SK-N-SH (cell line): ENCODE measurements around the gene CABP1. TPM values are rescaled to one million over a fixed set of nuclear protein-coding genes. Genes with fewer than 3 reads are reported as not detected.

Source experiments
- CTCF ChIA-PET: fragments of 300-600, 350-600 bp; formaldehyde crosslinking; extraction: SDS; loops from one replicate; lab custom pipeline; 2021; lab: Yijun Ruan, JAX
- POLR2A ChIA-PET: fragments of 350-600 bp; sonication (Branson Sonifier 250); formaldehyde crosslinking; extraction: SDS; loops from one replicate; lab custom pipeline; 2020; ENCODE audit warnings: antibody characterized with exemption, inconsistent platforms; lab: Yijun Ruan, JAX
- DNase-seq: peaks from one replicate; pipeline ENCODE4 v3.0.0; 2012
- H2AFZ ChIP-seq: fragments of 200-600 bp; sonication (generic); 2 replicates; pipeline ENCODE4 v1.8.1; 2016; ENCODE audit warnings: antibody characterized with exemption, mild to moderate bottlenecking, low read depth
- H3F3A ChIP-seq: fragments of 200-600 bp; sonication (generic); replicated peaks from 2 replicates; pipeline ENCODE3; 2016; ENCODE audit warnings: antibody characterized with exemption, mild to moderate bottlenecking; ENCODE audit not compliant: insufficient read depth
- H3K27ac ChIP-seq, 2 experiments: fragments of 200-500 bp in 1 of 2; fragments of 200-600 bp in 1 of 2; sonication (Bioruptor generic) in 1 of 2; sonication (generic), shearing (Covaris generic) in 1 of 2; 2 replicates each; pipeline versions ENCODE4 v1.5.1 to v1.6.1; 2014 to 2016; ENCODE audit warnings: low read depth in 2 of 2, inconsistent platforms in 1 of 2, low read length in 1 of 2, mild to moderate bottlenecking in 1 of 2, mixed read lengths in 1 of 2
- H3K27me3 ChIP-seq: fragments of 200-600 bp; sonication (generic), shearing (Covaris generic); 2 replicates; pipeline ENCODE4 v1.6.1; 2016; ENCODE audit warnings: mixed run types; ENCODE audit not compliant: insufficient read depth
- H3K36me3 ChIP-seq, 2 experiments: fragments of 200-500 bp in 1 of 2; fragments of 200-600 bp in 1 of 2; sonication (Bioruptor generic) in 1 of 2; sonication (generic) in 1 of 2; replicated peaks in 1 of 2; 2 replicates each; pipeline versions ENCODE3 to v1.5.1; 2014 to 2016; ENCODE audit warnings: low read length in 1 of 2, mild to moderate bottlenecking in 1 of 2; ENCODE audit not compliant: insufficient read depth in 2 of 2, control insufficient read depth in 1 of 2
- H3K4me1 ChIP-seq, 2 experiments: fragments of 200-500 bp in 1 of 2; fragments of 200-600 bp in 1 of 2; sonication (Bioruptor generic) in 1 of 2; sonication (generic), shearing (Covaris generic) in 1 of 2; 2 replicates each; pipeline versions ENCODE4 v1.5.1 to v1.6.1; 2014 to 2016; ENCODE audit warnings: low read depth in 1 of 2, low read length in 1 of 2, mixed run types in 1 of 2; ENCODE audit not compliant: insufficient read depth in 2 of 2, control insufficient read depth in 1 of 2
- H3K4me2 ChIP-seq: fragments of 200-600 bp; sonication (generic), shearing (Covaris generic); 2 replicates; pipeline ENCODE4 v1.6.1; 2017; ENCODE audit warnings: mixed run types
- H3K4me3 ChIP-seq, 2 experiments: fragments of 200-500 bp in 1 of 2; fragments of 200-600 bp in 1 of 2; sonication (Bioruptor generic) in 1 of 2; sonication (generic), shearing (Covaris generic) in 1 of 2; 2 replicates each; pipeline versions ENCODE4 v1.5.1 to v1.8.1; 2014 to 2016; ENCODE audit warnings: low read depth in 2 of 2, inconsistent platforms in 1 of 2, low read length in 1 of 2, mild to moderate bottlenecking in 1 of 2, mixed read lengths in 1 of 2, moderate library complexity in 1 of 2
- H3K79me2 ChIP-seq: fragments of 200-600 bp; sonication (generic); 2 replicates; pipeline ENCODE4 v1.8.1; 2017; ENCODE audit warnings: mild to moderate bottlenecking; ENCODE audit not compliant: insufficient read depth
- H3K9ac ChIP-seq: fragments of 200-600 bp; sonication (generic); 2 replicates; pipeline ENCODE4 v1.6.1; 2017; ENCODE audit warnings: mixed run types
- H3K9me2 ChIP-seq: fragments of 200-600 bp; sonication (generic); 2 replicates; pipeline ENCODE4 v1.6.1; 2017; ENCODE audit warnings: mixed run types
- H3K9me3 ChIP-seq: fragments of 200-600 bp; sonication (generic); 2 replicates; pipeline ENCODE4 v1.6.1; 2017; ENCODE audit warnings: mixed run types, mild to moderate bottlenecking, moderate library complexity
- H4K20me1 ChIP-seq: fragments of 200-600 bp; sonication (generic); 2 replicates; pipeline ENCODE4 v1.6.1; 2017; ENCODE audit warnings: mild to moderate bottlenecking, mixed run types; ENCODE audit not compliant: insufficient read depth
- CHD2 ChIP-seq: fragments of 150-350 bp; IDR thresholded peaks from 2 replicates; pipeline ENCODE4 v1.6.1; 2018; ENCODE audit warnings: low read length; ENCODE audit not compliant: partially characterized antibody
- CTCF ChIP-seq: fragments of 200-600 bp; sonication (generic); IDR thresholded peaks from 2 replicates; pipeline ENCODE4 v1.6.1; 2017; ENCODE audit warnings: antibody characterized with exemption, mild to moderate bottlenecking, moderate library complexity
- FOXJ3 ChIP-seq: sonication (generic); formaldehyde crosslinking; IDR thresholded peaks from 2 replicates; pipeline ENCODE4 v1.5.1; 2020; ENCODE audit warnings: mild to moderate bottlenecking, missing genetic modification reagents
- FOXM1 ChIP-seq: IDR thresholded peaks from 2 replicates; pipeline ENCODE4 v1.4.0; 2012; ENCODE audit warnings: low read depth, mild to moderate bottlenecking
- GABPA ChIP-seq: IDR thresholded peaks from 2 replicates; pipeline ENCODE4 v1.4.0; 2012; ENCODE audit warnings: low read depth, mild to moderate bottlenecking
- MXI1 ChIP-seq: IDR thresholded peaks from 2 replicates; pipeline ENCODE4 v1.6.1; 2012; ENCODE audit warnings: mild to moderate bottlenecking, low read depth, low read length, improper control_type of control experiment
- NFIC ChIP-seq: IDR thresholded peaks from 2 replicates; pipeline ENCODE4 v1.4.0; 2012; ENCODE audit warnings: borderline replicate concordance
- NRF1 ChIP-seq: IDR thresholded peaks from 2 replicates; pipeline ENCODE4 v1.6.1; 2012; ENCODE audit warnings: low read depth, mild to moderate bottlenecking, low read length
- PBX3 ChIP-seq: IDR thresholded peaks from 2 replicates; pipeline ENCODE4; 2012
- POLR2AphosphoS5 ChIP-seq: IDR thresholded peaks from 2 replicates; pipeline ENCODE4 v1.6.1; 2012; ENCODE audit warnings: low read depth, low read length
- RAD21 ChIP-seq: IDR thresholded peaks from 2 replicates; pipeline ENCODE4 v1.6.1; 2012; ENCODE audit warnings: mild to moderate bottlenecking, low read length
- RFX5 ChIP-seq: IDR thresholded peaks from 2 replicates; pipeline ENCODE4 v1.6.1; 2012; ENCODE audit warnings: mild to moderate bottlenecking, improper control_type of control experiment, low read length
- RXRA ChIP-seq: IDR thresholded peaks from 2 replicates; pipeline ENCODE4 v1.4.0; 2012; ENCODE audit warnings: low read depth, mild to moderate bottlenecking, borderline replicate concordance
- TAF1 ChIP-seq: IDR thresholded peaks from 2 replicates; pipeline ENCODE4 v1.6.1; 2012; ENCODE audit warnings: low read depth, mild to moderate bottlenecking, low read length, moderate library complexity, borderline replicate concordance
- USF2 ChIP-seq: fragments of 150-350 bp; IDR thresholded peaks from 2 replicates; pipeline ENCODE4 v1.6.1; 2017; ENCODE audit warnings: antibody characterized with exemption, low read length, low read depth, borderline replicate concordance
- ZBTB33 ChIP-seq: IDR thresholded peaks from 2 replicates; pipeline ENCODE4 v1.4.0; 2012; ENCODE audit warnings: low read depth, borderline replicate concordance
- WGBS: methylation state at CpG from one replicate; pipeline ENCODE4 v1.1.6; 2017; ENCODE audit warnings: low lambda C conversion rate; 5-methylcytosine and 5-hydroxymethylcytosine counted together
- polyA plus RNA-seq, 3 experiments: library from polyadenylated mRNA; depleted of rRNA; stranded (reverse); fragments of >200 nt; gene quantifications; 2 replicates each; pipeline ENCODE4 v1.2.3, GENCODE V29; 2012

The CABP1 gene
- polyA plus RNA-seq, 1 of the 3 experiments (the other 2 are of a cell fraction), result 0.08 TPM

GRCh38 chr12:120642826-120643225, 2.4 kb downstream of the CABP1 start (continued):
- TF ChIP-seq ZBTB33 (no peak), FOXJ3 (CRISPR knock-in tag) (no peak), RFX5 (no peak)

GRCh38 chr12:120643574-120643973, 3.1 kb downstream of the CABP1 start:
- ChIA-PET POLR2A (no interaction called here), CTCF (interaction anchor here (1.3 to 6.9 kb wide), 2 partner anchors 16 to 61 kb away, joined by 6 to 94 read pairs; no protein-coding TSS in a partner anchor)
- Histone ChIP-seq H3K4me1 (peaks cover 0 to 6% of the 10 kb centered on the region in 2 experiments; a peak in 1 of 4 replicates), H4K20me1 (peaks cover 5% of the 10 kb centered on the region; the same call in 1 of the 2 replicates), H3K4me3 (no peak overlapping the region), H3K9ac (no peak overlapping the region), H2AFZ (no peak overlapping the region), H3K27me3 (peaks cover 58% of the 10 kb centered on the region), H3K4me2 (no peak overlapping the region), H3K9me2 (no peaks in the 10 kb centered on the region), H3K36me3 (no peaks in the 10 kb centered on the region), H3F3A (peaks cover 4% of the 10 kb centered on the region), H3K79me2 (no peaks in the 10 kb centered on the region), H3K27ac (no peak overlapping the region), H3K9me3 (no peaks in the 10 kb centered on the region)
- 55% methylated on average over 4 of the region's 4 CpGs for WGBS
- TF ChIP-seq PBX3 (no peak), POLR2AphosphoS5 (no peak), ZBTB33 (no peak), MXI1 (no peak), USF2 (no peak), CTCF (no peak), GABPA (no peak), TAF1 (no peak), FOXM1 (no peak), RFX5 (no peak), RXRA (no peak), FOXJ3 (CRISPR knock-in tag) (no peak), RAD21 (no peak), CHD2 (no peak), NRF1 (no peak), NFIC (no peak)
- no peak for DNase-seq
